Measurements from ENCODE around the gene PDCD11.

Gene PDCD11

GRCh38 chr10:103459615-103460014 is 63.2 kb downstream of the PDCD11 start:
- H3K4me3 ChIP-seq (replicated peaks; ENCODE audit: insufficient read depth, low read length) = no peak overlapping the region
- no peak for DNase-seq (ENCODE audit: low read depth in 1 of 2, low spot score in 1 of 2)
- H3K27me3 ChIP-seq (ENCODE audit: insufficient read depth, poor library complexity, severe bottlenecking) = no peaks in the 10 kb centered on the region
- no peak overlapping the region for H3K27ac ChIP-seq (replicated peaks)
- no peak for TF ChIP-seq POLR2AphosphoS5 (IDR thresholded peaks at IDR 0.05; ENCODE audit: low read depth)
- TF ChIP-seq REST (IDR thresholded peaks at IDR 0.05; ENCODE audit: insufficient replicate concordance, low read depth) = no peak

- no peak overlapping the region for H3K4me3 ChIP-seq (replicated peaks; ENCODE audit: insufficient read depth, low read length)
- H3K27ac ChIP-seq (replicated peaks) = no peak overlapping the region
- no peaks in the 10 kb centered on the region for H3K27me3 ChIP-seq (ENCODE audit: insufficient read depth, poor library complexity, severe bottlenecking)
- TF ChIP-seq REST (IDR thresholded peaks at IDR 0.05; ENCODE audit: insufficient replicate concordance, low read depth) (no peak), SPI1 (IDR thresholded peaks at IDR 0.05; ENCODE audit: borderline replicate concordance, low read depth) (no peak), CTCF (IDR thresholded peaks at IDR 0.05; ENCODE audit: insufficient read depth, low read length) (no peak), GABPA (IDR thresholded peaks at IDR 0.05; ENCODE audit: low read depth) (no peak), POLR2AphosphoS5 (IDR thresholded peaks at IDR 0.05; ENCODE audit: low read depth) (no peak)
- DNase-seq (ENCODE audit: low read depth in 1 of 2, low spot score in 1 of 2) = no peak
Measured at GRCh38 chr10:103463499-103463898, 67.1 kb downstream of the PDCD11 start.

- no peak for DNase-seq (ENCODE audit: low read depth in 1 of 2, low spot score in 1 of 2)
- TF ChIP-seq GABPA (IDR thresholded peaks at IDR 0.05; ENCODE audit: low read depth) (no peak), SPI1 (IDR thresholded peaks at IDR 0.05; ENCODE audit: borderline replicate concordance, low read depth) (no peak), CTCF (IDR thresholded peaks at IDR 0.05; ENCODE audit: insufficient read depth, low read length) (no peak), REST (IDR thresholded peaks at IDR 0.05; ENCODE audit: insufficient replicate concordance, low read depth) (no peak), POLR2AphosphoS5 (IDR thresholded peaks at IDR 0.05; ENCODE audit: low read depth) (no peak)
- Histone ChIP-seq H3K27ac (replicated peaks) (no peak overlapping the region), H3K27me3 (ENCODE audit: insufficient read depth, poor library complexity, severe bottlenecking) (no peaks in the 10 kb centered on the region), H3K4me3 (replicated peaks; ENCODE audit: insufficient read depth, low read length) (no peak overlapping the region)
Measured at GRCh38 chr10:103465411-103466179, 69.2 kb downstream of the PDCD11 start.

Measured in HL-60 (cell line).